SK-N-MC (cell line): ENCODE measurements around the gene UTS2B.

Source experiments
- DNase-seq: peaks from one replicate; pipeline ENCODE4 v3.0.0-alpha.2; 2011; ENCODE audit warnings: low read depth, low spot score
- H3K27ac ChIP-seq: fragments of 200-600 bp; sonication (generic); 2 replicates; pipeline ENCODE4 v1.5.1; 2016; ENCODE audit warnings: mixed run types
- H3K36me3 ChIP-seq: fragments of 200-600 bp; sonication (generic); 2 replicates; pipeline ENCODE4 v1.6.1; 2017; ENCODE audit warnings: antibody characterized with exemption, low read length, mixed read lengths; ENCODE audit not compliant: insufficient read depth
- H3K4me3 ChIP-seq: fragments of 200-600 bp; sonication (generic); 2 replicates; pipeline ENCODE4 v1.5.1; 2016
- H3K9ac ChIP-seq: fragments of 200-600 bp; sonication (generic); 2 replicates; pipeline ENCODE4 v1.8.0; 2017; ENCODE audit warnings: mixed run types, mixed read lengths; ENCODE audit not compliant: insufficient read length
- H3K9me3 ChIP-seq: fragments of 200-600 bp; sonication (generic); 2 replicates; pipeline ENCODE4 v1.6.1; 2017; ENCODE audit warnings: low read depth, mild to moderate bottlenecking, antibody characterized with exemption, low read length, moderate library complexity, mixed read lengths
- EZH2 ChIP-seq: fragments of 200-600 bp; sonication (generic); IDR thresholded peaks from one replicate; pipeline ENCODE4 v1.6.1; 2017; ENCODE audit warnings: antibody characterized with exemption
- FOXP2 ChIP-seq: optimal IDR thresholded peaks from 2 replicates; pipeline ENCODE3; 2011; ENCODE audit warnings: mild to moderate bottlenecking, moderate library complexity; ENCODE audit not compliant: insufficient read depth; ENCODE audit errors: extremely low read length, control extremely low read depth
- POLR2AphosphoS5 ChIP-seq: IDR thresholded peaks from 2 replicates; pipeline ENCODE4 v1.6.1; 2012; ENCODE audit warnings: mild to moderate bottlenecking, low read depth, low read length, borderline replicate concordance

Gene UTS2B

GRCh38 chr3:191356631-191357439, 26.5 kb upstream of the UTS2B start:
- peaks cover 29% of the 10 kb centered on the region for H3K36me3 ChIP-seq
- no peak overlapping the region for H3K27ac ChIP-seq
- no peak overlapping the region for H3K9ac ChIP-seq

GRCh38 chr3:191355406-191355805, 25.1 kb upstream of the UTS2B start:
- DNase-seq: no peak
- Histone ChIP-seq H3K27ac (no peak overlapping the region), H3K4me3 (no peak overlapping the region), H3K9ac (no peak overlapping the region), H3K36me3 (peaks cover 18% of the 10 kb centered on the region), H3K9me3 (no peaks in the 10 kb centered on the region)
- TF ChIP-seq POLR2AphosphoS5 (no peak), EZH2 (no peak), FOXP2 (no peak)

More at GRCh38 chr3:191356631-191357439, 26.5 kb upstream of the UTS2B start:
- no peak for DNase-seq
- no peak for TF ChIP-seq EZH2
- no peak for TF ChIP-seq POLR2AphosphoS5
- no peak for TF ChIP-seq FOXP2
- no peak overlapping the region for H3K4me3 ChIP-seq
- H3K9me3 ChIP-seq: no peaks in the 10 kb centered on the region

- no peak for TF ChIP-seq FOXP2
- no peak for DNase-seq
- Histone ChIP-seq H3K9me3 (no peaks in the 10 kb centered on the region), H3K4me3 (no peak overlapping the region), H3K36me3 (peaks cover 4% of the 10 kb centered on the region; the same call in 1 of the 2 replicates), H3K9ac (no peak overlapping the region), H3K27ac (no peak overlapping the region)
Measured at GRCh38 chr3:191353022-191353777, 22.9 kb upstream of the UTS2B start.

- Histone ChIP-seq H3K4me3 (no peak overlapping the region), H3K27ac (no peak overlapping the region), H3K9me3 (no peaks in the 10 kb centered on the region), H3K36me3 (no peaks in the 10 kb centered on the region), H3K9ac (no peak overlapping the region)
- TF ChIP-seq EZH2 (no peak), POLR2AphosphoS5 (no peak), FOXP2 (no peak)
- DNase-seq: no peak
Measured at GRCh38 chr3:191352014-191352413, 21.7 kb upstream of the UTS2B start.

- Histone ChIP-seq H3K36me3 (no peaks in the 10 kb centered on the region), H3K4me3 (no peak overlapping the region), H3K9ac (no peak overlapping the region), H3K9me3 (no peaks in the 10 kb centered on the region), H3K27ac (no peak overlapping the region)
- no peak for DNase-seq
- TF ChIP-seq EZH2: no peak
- no peak for TF ChIP-seq POLR2AphosphoS5
- no peak for TF ChIP-seq FOXP2
Measured at GRCh38 chr3:191350396-191351090, 20.2 kb upstream of the UTS2B start.

GRCh38 chr3:191348098-191348497, 17.8 kb upstream of the UTS2B start:
- Histone ChIP-seq H3K4me3 (no peak overlapping the region), H3K9ac (no peak overlapping the region)
- no peak for TF ChIP-seq EZH2
- no peak for TF ChIP-seq POLR2AphosphoS5
- no peak for TF ChIP-seq FOXP2

GRCh38 chr3:191347228-191347627, 16.9 kb upstream of the UTS2B start:
- DNase-seq: no peak
- H3K36me3 ChIP-seq: no peaks in the 10 kb centered on the region
- no peaks in the 10 kb centered on the region for H3K9me3 ChIP-seq
- TF ChIP-seq POLR2AphosphoS5 (no peak), EZH2 (no peak), FOXP2 (no peak)
- H3K27ac ChIP-seq: no peak overlapping the region
- no peak overlapping the region for H3K4me3 ChIP-seq
- no peak overlapping the region for H3K9ac ChIP-seq

More at GRCh38 chr3:191348098-191348497, 17.8 kb upstream of the UTS2B start:
- H3K9me3 ChIP-seq: no peaks in the 10 kb centered on the region
- H3K27ac ChIP-seq: no peak overlapping the region
- no peaks in the 10 kb centered on the region for H3K36me3 ChIP-seq
- no peak for DNase-seq

GRCh38 chr3:191345334-191345733, 15.0 kb upstream of the UTS2B start:
- H3K9me3 ChIP-seq: no peaks in the 10 kb centered on the region
- TF ChIP-seq POLR2AphosphoS5 (no peak), FOXP2 (no peak), EZH2 (no peak)
- H3K4me3 ChIP-seq: no peak overlapping the region
- H3K36me3 ChIP-seq: no peaks in the 10 kb centered on the region
- no peak overlapping the region for H3K27ac ChIP-seq
- no peak for DNase-seq
- H3K9ac ChIP-seq: no peak overlapping the region
